OCI-LY7 (cell line): ENCODE results near the gene GLS.

ENCODE experiments used
- EZH2phosphoT487 ChIP-seq: fragments of 200-600 bp; sonication (generic); IDR thresholded peaks from 2 replicates; pipeline ENCODE4 v1.6.1; 2018; ENCODE audit warnings: low read depth, borderline replicate concordance, mild to moderate bottlenecking, mixed run types, antibody characterized with exemption, low read length, moderate library complexity, mixed read lengths
- TF ChIP-seq, protein P1 (sequence below): fragments of 200-600 bp; sonication (generic); conservative IDR thresholded peaks from 2 replicates; pipeline ENCODE4 v1.5.1; 2014; ENCODE audit warnings: mild to moderate bottlenecking, antibody characterized with exemption, low read length, moderate library complexity, mixed read lengths

DNA sequence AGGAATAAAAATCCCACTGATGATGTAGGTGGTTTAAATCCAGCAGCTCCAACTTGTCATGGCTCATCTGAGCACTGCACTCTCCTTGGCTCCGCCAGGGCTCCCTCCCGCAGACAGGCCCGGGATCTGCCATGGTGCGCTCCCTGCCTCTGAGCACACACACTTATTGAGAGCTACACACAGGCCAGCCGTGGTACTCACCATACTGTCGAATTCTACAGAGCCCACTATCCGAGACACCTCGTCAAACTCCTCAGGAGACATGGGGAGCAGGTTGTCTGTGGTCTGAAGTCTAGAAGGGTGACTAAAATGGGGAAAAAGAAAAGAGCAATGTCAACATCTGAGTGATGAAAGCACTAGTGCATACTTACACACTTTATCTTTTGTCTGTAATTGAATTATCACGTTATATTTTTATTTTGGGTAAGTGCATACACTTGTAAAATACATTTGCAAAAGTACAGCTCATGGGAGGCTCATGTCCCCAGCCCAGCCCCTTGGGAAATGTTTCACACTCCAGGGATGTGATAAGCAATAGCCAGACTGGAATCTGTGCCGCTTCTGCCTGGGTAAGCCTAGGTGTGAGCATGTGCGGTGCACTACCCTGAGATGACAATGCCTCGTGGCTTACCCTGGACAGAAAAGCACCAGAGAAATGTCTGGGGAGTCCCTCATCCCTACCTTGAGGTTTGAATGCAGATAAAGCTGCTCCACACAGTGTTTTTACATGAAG lies 94.2 kb downstream of the GLS start:
- no peak for TF ChIP-seq EZH2phosphoT487
- TF ChIP-seq, protein P1, sequence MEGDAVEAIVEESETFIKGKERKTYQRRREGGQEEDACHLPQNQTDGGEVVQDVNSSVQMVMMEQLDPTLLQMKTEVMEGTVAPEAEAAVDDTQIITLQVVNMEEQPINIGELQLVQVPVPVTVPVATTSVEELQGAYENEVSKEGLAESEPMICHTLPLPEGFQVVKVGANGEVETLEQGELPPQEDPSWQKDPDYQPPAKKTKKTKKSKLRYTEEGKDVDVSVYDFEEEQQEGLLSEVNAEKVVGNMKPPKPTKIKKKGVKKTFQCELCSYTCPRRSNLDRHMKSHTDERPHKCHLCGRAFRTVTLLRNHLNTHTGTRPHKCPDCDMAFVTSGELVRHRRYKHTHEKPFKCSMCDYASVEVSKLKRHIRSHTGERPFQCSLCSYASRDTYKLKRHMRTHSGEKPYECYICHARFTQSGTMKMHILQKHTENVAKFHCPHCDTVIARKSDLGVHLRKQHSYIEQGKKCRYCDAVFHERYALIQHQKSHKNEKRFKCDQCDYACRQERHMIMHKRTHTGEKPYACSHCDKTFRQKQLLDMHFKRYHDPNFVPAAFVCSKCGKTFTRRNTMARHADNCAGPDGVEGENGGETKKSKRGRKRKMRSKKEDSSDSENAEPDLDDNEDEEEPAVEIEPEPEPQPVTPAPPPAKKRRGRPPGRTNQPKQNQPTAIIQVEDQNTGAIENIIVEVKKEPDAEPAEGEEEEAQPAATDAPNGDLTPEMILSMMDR = no peak
